Activated CD4-positive, alpha-beta T cell treated with anti-CD3 and anti-CD28 coated beads, Interleukin-2, amount 50 U/mL, for 16 hours (primary cell): ENCODE results near the gene B4GALT4.
"Not testable (repeated sequence)": the region's sequence is repeated elsewhere in the genome, so short reads cannot be mapped to it uniquely, and the experiment has no call there.

Experiments
- DNase-seq: peaks from one replicate; pipeline ENCODE4 v3.0.0-alpha.2; 2020

B4GALT4 gene

GRCh38 chr3:119194237-119195150 lies 46.2 kb downstream of the B4GALT4 start:
- DNase-seq: no peak

GRCh38 chr3:119191800-119192199 lies 48.9 kb downstream of the B4GALT4 start:
- DNase-seq: no peak

- DNase-seq: no peak
Measured at GRCh38 chr3:119187266-119187665, 53.4 kb downstream of the B4GALT4 start.

GRCh38 chr3:119184796-119185570 lies 55.7 kb downstream of the B4GALT4 start:
- DNase-seq: peak; percentile 8

GRCh38 chr3:119184111-119184510 lies 56.6 kb downstream of the B4GALT4 start:
- DNase-seq: no peak

- no peak for DNase-seq
Measured at GRCh38 chr3:119181765-119182164, 58.9 kb downstream of the B4GALT4 start.

- no peak for DNase-seq
Measured at GRCh38 chr3:119177321-119177720, 63.4 kb downstream of the B4GALT4 start.

GRCh38 chr3:119176778-119177177 lies 63.9 kb downstream of the B4GALT4 start:
- no peak for DNase-seq

- DNase-seq: no peak
Measured at GRCh38 chr3:119175872-119176756, 64.6 kb downstream of the B4GALT4 start.

GRCh38 chr3:119173325-119173724 lies 67.4 kb downstream of the B4GALT4 start, which contains the start of gene UPK1B:
Gene UPK1B, plus strand, starts transcription at chr3:119173598. Its CDS starts 13,144 bp downstream, at chr3:119186742.
- DNase-seq: no peak

- DNase-seq: no peak
Measured at GRCh38 chr3:119170821-119171220, 69.9 kb downstream of the B4GALT4 start.

- not testable (repeated sequence) for DNase-seq
Measured at GRCh38 chr3:119164745-119165144, 75.9 kb downstream of the B4GALT4 start.
